ENCODE data around the gene RUBCNL. TPM values are rescaled to one million over a fixed set of nuclear protein-coding genes. Genes with fewer than 3 reads are reported as not detected.

The RUBCNL gene
- total RNA-seq, 1 experiment from 2014 or later = 0.37 TPM

DNA sequence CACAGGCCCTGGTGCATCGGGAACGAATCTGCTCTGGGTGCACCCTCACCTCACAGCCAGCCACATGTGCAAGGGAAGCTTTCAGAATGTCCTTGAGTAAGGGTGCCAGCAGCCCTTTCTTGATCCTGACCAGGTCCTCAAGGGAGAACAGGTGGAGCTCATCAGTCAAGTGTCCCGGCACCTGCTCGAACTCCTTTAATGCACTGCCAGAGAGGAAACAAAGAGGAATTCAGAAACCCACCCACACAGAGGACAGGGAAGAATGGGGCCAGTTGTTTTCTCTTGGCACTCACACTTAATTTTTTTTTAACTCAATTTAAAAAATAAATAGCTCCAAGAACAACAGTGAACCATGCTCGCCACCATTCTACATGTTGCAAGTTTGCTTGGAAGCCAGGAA, 41.7 kb downstream of the RUBCNL start:
- Histone ChIP-seq H3K27ac (no peak overlapping the region), H3K4me3 (no peak overlapping the region), H3K27me3 (ENCODE audit: insufficient read depth, low read depth) (peaks cover 40% of the 10 kb centered on the region), H3K79me2 (ENCODE audit: low read depth) (no peaks in the 10 kb centered on the region), H3K4me2 (no peak overlapping the region), H3K9me3 (ENCODE audit: insufficient read depth, low read depth) (no peaks in the 10 kb centered on the region), H3F3A (ENCODE audit: insufficient read depth, low read depth) (no peaks in the 10 kb centered on the region), H3K36me3 (ENCODE audit: low read depth) (no peaks in the 10 kb centered on the region), H4K20me1 (ENCODE audit: insufficient read depth) (no peaks in the 10 kb centered on the region), H3K9me2 (ENCODE audit: insufficient read depth) (no peaks in the 10 kb centered on the region), H2AFZ (no peak overlapping the region), H3K4me1 (replicated peaks; ENCODE audit: insufficient read depth) (no peaks in the 10 kb centered on the region)
- ChIA-PET POLR2A (ENCODE audit: unreplicated experiment) (no interaction called here), CTCF (no interaction called here)
- BruUV-seq (replicated peaks) = no TSS peak
- intact Hi-C loops (cut with micrococcal nuclease; ENCODE audit: unreplicated experiment) = no loop called here
- DNase-seq = no peak
- TF ChIP-seq, protein P1, sequence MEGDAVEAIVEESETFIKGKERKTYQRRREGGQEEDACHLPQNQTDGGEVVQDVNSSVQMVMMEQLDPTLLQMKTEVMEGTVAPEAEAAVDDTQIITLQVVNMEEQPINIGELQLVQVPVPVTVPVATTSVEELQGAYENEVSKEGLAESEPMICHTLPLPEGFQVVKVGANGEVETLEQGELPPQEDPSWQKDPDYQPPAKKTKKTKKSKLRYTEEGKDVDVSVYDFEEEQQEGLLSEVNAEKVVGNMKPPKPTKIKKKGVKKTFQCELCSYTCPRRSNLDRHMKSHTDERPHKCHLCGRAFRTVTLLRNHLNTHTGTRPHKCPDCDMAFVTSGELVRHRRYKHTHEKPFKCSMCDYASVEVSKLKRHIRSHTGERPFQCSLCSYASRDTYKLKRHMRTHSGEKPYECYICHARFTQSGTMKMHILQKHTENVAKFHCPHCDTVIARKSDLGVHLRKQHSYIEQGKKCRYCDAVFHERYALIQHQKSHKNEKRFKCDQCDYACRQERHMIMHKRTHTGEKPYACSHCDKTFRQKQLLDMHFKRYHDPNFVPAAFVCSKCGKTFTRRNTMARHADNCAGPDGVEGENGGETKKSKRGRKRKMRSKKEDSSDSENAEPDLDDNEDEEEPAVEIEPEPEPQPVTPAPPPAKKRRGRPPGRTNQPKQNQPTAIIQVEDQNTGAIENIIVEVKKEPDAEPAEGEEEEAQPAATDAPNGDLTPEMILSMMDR (conservative IDR thresholded peaks at IDR 0.05) = no peak
- TF ChIP-seq EZH2 (IDR thresholded peaks at IDR 0.05; ENCODE audit: low read depth) = no peak

DNA sequence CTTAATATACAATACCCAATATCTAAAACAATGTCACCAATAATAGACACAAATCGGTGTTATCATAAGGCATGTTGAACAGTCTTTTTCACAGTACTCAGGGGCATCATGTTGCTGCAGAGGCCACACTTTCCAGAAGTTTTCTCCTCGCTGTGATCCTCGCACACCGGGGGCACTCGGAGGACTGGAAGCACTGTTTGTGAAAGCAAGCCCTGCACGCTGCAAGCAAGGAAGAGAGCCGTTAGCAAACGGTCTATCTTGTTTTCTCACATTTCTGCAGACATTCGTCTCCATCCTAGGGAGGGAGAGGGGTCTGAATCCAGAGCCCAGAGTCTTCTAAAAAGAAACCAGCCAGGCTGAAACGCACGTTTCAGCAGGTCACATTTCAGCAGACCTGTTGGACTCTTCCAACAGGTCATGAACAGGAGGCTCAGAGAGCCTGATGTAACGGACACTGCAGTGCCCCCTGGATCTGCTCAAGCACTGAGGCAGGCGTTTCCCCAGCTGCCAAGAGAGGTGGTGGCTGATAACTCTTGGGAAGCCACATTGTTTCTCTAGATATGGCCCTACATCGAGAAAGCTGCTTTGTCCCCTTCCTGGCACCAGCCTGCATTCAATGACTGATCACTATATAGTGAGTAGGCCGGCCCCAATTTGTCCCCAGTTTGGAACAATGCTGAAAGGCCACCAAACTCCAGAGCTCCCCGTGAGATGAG, 43.6 kb downstream of the RUBCNL start:
- Histone ChIP-seq H3K4me2 (no peak overlapping the region), H3K27ac (no peak overlapping the region), H3K27me3 (ENCODE audit: insufficient read depth, low read depth) (peaks cover 40% of the 10 kb centered on the region), H2AFZ (no peak overlapping the region), H3K9me2 (ENCODE audit: insufficient read depth) (no peaks in the 10 kb centered on the region), H4K20me1 (ENCODE audit: insufficient read depth) (no peaks in the 10 kb centered on the region), H3F3A (ENCODE audit: insufficient read depth, low read depth) (no peaks in the 10 kb centered on the region), H3K36me3 (ENCODE audit: low read depth) (no peaks in the 10 kb centered on the region), H3K4me3 (no peak overlapping the region), H3K9me3 (ENCODE audit: insufficient read depth, low read depth) (no peaks in the 10 kb centered on the region), H3K79me2 (ENCODE audit: low read depth) (no peaks in the 10 kb centered on the region), H3K4me1 (replicated peaks; ENCODE audit: insufficient read depth) (no peaks in the 10 kb centered on the region)
- BruUV-seq (replicated peaks) = no TSS peak
- ChIA-PET POLR2A (ENCODE audit: unreplicated experiment) (no interaction called here), CTCF (no interaction called here)
- intact Hi-C loops (cut with micrococcal nuclease; ENCODE audit: unreplicated experiment) = no loop called here
- DNase-seq = no peak
- TF ChIP-seq, protein P1 (conservative IDR thresholded peaks at IDR 0.05) = no peak
- TF ChIP-seq EZH2 (IDR thresholded peaks at IDR 0.05; ENCODE audit: low read depth) = no peak

GRCh38 chr13:46342538-46342937, 44.5 kb downstream of the RUBCNL start:
- H3K4me3 ChIP-seq = no peak overlapping the region
- DNase-seq = no peak
- no peak overlapping the region for H3K27ac ChIP-seq
- H3K4me2 ChIP-seq = no peak overlapping the region
- TF ChIP-seq EZH2 (IDR thresholded peaks at IDR 0.05; ENCODE audit: low read depth) = no peak
- TF ChIP-seq, protein P1 (conservative IDR thresholded peaks at IDR 0.05) = no peak; the same call in 1 of the 2 replicates
- peaks cover 40% of the 10 kb centered on the region for H3K27me3 ChIP-seq (ENCODE audit: insufficient read depth, low read depth)
- no peaks in the 10 kb centered on the region for H3K4me1 ChIP-seq (replicated peaks; ENCODE audit: insufficient read depth)
- ChIA-PET POLR2A (ENCODE audit: unreplicated experiment) (no interaction called here), CTCF (no interaction called here)
- no peaks in the 10 kb centered on the region for H3F3A ChIP-seq (ENCODE audit: insufficient read depth, low read depth)
- intact Hi-C loops (cut with micrococcal nuclease; ENCODE audit: unreplicated experiment) = no loop called here
- H3K79me2 ChIP-seq (ENCODE audit: low read depth) = no peaks in the 10 kb centered on the region
- H3K9me2 ChIP-seq (ENCODE audit: insufficient read depth) = no peaks in the 10 kb centered on the region
- no peaks in the 10 kb centered on the region for H3K36me3 ChIP-seq (ENCODE audit: low read depth)
- no peak overlapping the region for H2AFZ ChIP-seq
- H3K9me3 ChIP-seq (ENCODE audit: insufficient read depth, low read depth) = no peaks in the 10 kb centered on the region
- BruUV-seq (replicated peaks) = no TSS peak
- H4K20me1 ChIP-seq (ENCODE audit: insufficient read depth) = no peaks in the 10 kb centered on the region
